Thymus (tissue), 14 donors: ENCODE results near the gene RAPGEF3. TPM values are rescaled to one million over a fixed set of nuclear protein-coding genes. Genes with fewer than 3 reads are reported as not detected.

Source experiments
- DNase-seq, 9 donors: peaks; one replicate each; pipeline ENCODE4 v3.0.0-alpha.2; 2013; ENCODE audit warnings: low spot score in 9 of 9, low read depth in 6 of 9, missing footprints in 1 of 9
- H3K27ac ChIP-seq, 2 donors: one replicate each; pipeline ENCODE4 v1.5.1; 2013; ENCODE audit warnings: control low read depth in 1 of 2, low read depth in 1 of 2, low read length in 1 of 2, mild to moderate bottlenecking in 1 of 2, moderate library complexity in 1 of 2
- H3K27me3 ChIP-seq, 2 donors: one replicate each; pipeline ENCODE4 v1.5.1; 2013; ENCODE audit warnings: low read length in 1 of 2; ENCODE audit not compliant: control insufficient read depth in 2 of 2, insufficient read depth in 1 of 2
- H3K36me3 ChIP-seq, 2 donors: one replicate each; pipeline ENCODE4 v1.5.1; 2013; ENCODE audit warnings: low read length in 1 of 2, mild to moderate bottlenecking in 1 of 2, moderate library complexity in 1 of 2; ENCODE audit not compliant: control insufficient read depth in 2 of 2, insufficient read depth in 2 of 2
- H3K4me1 ChIP-seq, 2 donors: one replicate each; pipeline ENCODE4 v1.5.1; 2013; ENCODE audit warnings: low read length in 2 of 2; ENCODE audit not compliant: control insufficient read depth in 2 of 2, insufficient read depth in 2 of 2
- H3K4me3 ChIP-seq, 2 donors: one replicate each; pipeline ENCODE4 v1.5.1; 2013; ENCODE audit warnings: low read length in 2 of 2, control low read depth in 1 of 2, mild to moderate bottlenecking in 1 of 2
- H3K9me3 ChIP-seq, 2 donors: one replicate each; pipeline ENCODE4 v1.5.1; 2013; ENCODE audit warnings: low read length in 1 of 2, mild to moderate bottlenecking in 1 of 2; ENCODE audit not compliant: control insufficient read depth in 2 of 2, insufficient read depth in 1 of 2
- WGBS: extraction: QIAGEN DNeasy Blood & Tissue Kit; methylation state at CpG from one replicate; pipeline ENCODE4 v1.1.7; 2013; 5-methylcytosine and 5-hydroxymethylcytosine counted together
- long read RNA-seq, 10 donors: transcript quantifications; one replicate each; lab custom pipeline, GENCODE V29; 2026
- polyA plus RNA-seq: library from polyadenylated mRNA; stranded (reverse); fragments of 200-250 nt; gene quantifications from one replicate; pipeline ENCODE4 v1.2.3, GENCODE V29; 2013
- total RNA-seq: library from RNA; stranded (reverse); fragments of 120-200 nt; gene quantifications from one replicate; pipeline ENCODE4 v1.2.4, GENCODE V29; 2013
- donor health status: healthy.

The RAPGEF3 gene
- total RNA-seq (1.6 TPM), polyA plus RNA-seq (20.9 TPM)
- long read RNA-seq, donor 1 = 0 reads
- long read RNA-seq, donor 2 = 0 reads
- long read RNA-seq, donor 3 = 0 reads
- long read RNA-seq, donor 4 = 0 reads
- long read RNA-seq, donor 5, partial matches to known transcripts = 0 of 1 reads
- long read RNA-seq, donor 5, other reads (novel, unspliced or antisense) = 0 of 1 reads
- long read RNA-seq, donor 6 = 0 reads
- long read RNA-seq, donor 7, partial matches to known transcripts = 8 of 8 reads
- long read RNA-seq, donor 7, other reads (novel, unspliced or antisense) = 0 of 8 reads
- long read RNA-seq, donor 8 = 0 reads
- long read RNA-seq, donor 9 = 0 reads
- long read RNA-seq, donor 10 = 0 reads

GRCh38 chr12:47758834-47759690 lies at the start of gene RAPGEF3:
Gene RAPGEF3, minus strand, starts transcription at chr12:47758880. Its CDS starts 324 bp downstream, at chr12:47758556.
- Histone ChIP-seq H3K27me3 (peaks cover 3 to 32% of the 10 kb centered on the region in 2 donors), H3K27ac (peak within 1 kb of the TSS in 1 of 2 donors; percentile 46), H3K4me1 (peaks cover 25 to 62% of the 10 kb centered on the region in 2 donors), H3K36me3 (no peaks in the 10 kb centered on the region), H3K4me3 (peak within 1 kb of the TSS; percentile 45 to 57), H3K9me3 (no peaks in the 10 kb centered on the region)
- DNase-seq = peak in 1 of 9 donors; percentile 65
- WGBS = 2% methylated on average over 57 of the region's 57 CpGs

- 1% methylated on average over 9 of the region's 9 CpGs for WGBS
- peak overlapping the region; percentile 32 to 34 for H3K4me3 ChIP-seq
- peak in 3 of 9 donors; percentile 79 to 88 (median 80) for DNase-seq
- H3K27me3 ChIP-seq = no peaks in the 10 kb centered on the region
- no peaks in the 10 kb centered on the region for H3K9me3 ChIP-seq
- peaks cover 84 to 98% of the 10 kb centered on the region in 2 donors for H3K4me1 ChIP-seq
- H3K36me3 ChIP-seq = peaks cover 41 to 77% of the 10 kb centered on the region in 2 donors
- H3K27ac ChIP-seq = peak overlapping the region; percentile 86 to 89
These were observed 49.4 kb upstream of the RAPGEF3 start for GRCh38 chr12:47808050-47808449.

- no peaks in the 10 kb centered on the region for H3K27me3 ChIP-seq
- H3K4me3 ChIP-seq = peak overlapping the region in 1 of 2 donors; percentile 32
- no peaks in the 10 kb centered on the region for H3K9me3 ChIP-seq
- H3K4me1 ChIP-seq = peaks cover 87 to 100% of the 10 kb centered on the region in 2 donors
- no peak for DNase-seq
- peaks cover 48 to 80% of the 10 kb centered on the region in 2 donors for H3K36me3 ChIP-seq
- peak overlapping the region; percentile 86 to 89 for H3K27ac ChIP-seq
- WGBS = 79% methylated on average over 5 of the region's 5 CpGs
These were observed 48.7 kb upstream of the RAPGEF3 start for GRCh38 chr12:47807338-47807737.

GRCh38 chr12:47805417-47805816 lies 46.7 kb upstream of the RAPGEF3 start:
- Histone ChIP-seq H3K4me1 (peaks cover 86 to 100% of the 10 kb centered on the region in 2 donors), H3K36me3 (peaks cover 60 to 80% of the 10 kb centered on the region in 2 donors), H3K27me3 (no peaks in the 10 kb centered on the region), H3K4me3 (no peak overlapping the region), H3K27ac (peak overlapping the region; percentile 22 to 69), H3K9me3 (no peaks in the 10 kb centered on the region)
- WGBS = 51% methylated on average over 2 of the region's 2 CpGs
- DNase-seq = no peak

GRCh38 chr12:47804171-47804570 lies 45.5 kb upstream of the RAPGEF3 start:
- 95% methylated on average over 8 of the region's 8 CpGs for WGBS
- peaks cover 89 to 100% of the 10 kb centered on the region in 2 donors for H3K4me1 ChIP-seq
- H3K4me3 ChIP-seq = no peak overlapping the region
- peak overlapping the region; percentile 4 to 37 for H3K27ac ChIP-seq
- peaks cover 71 to 87% of the 10 kb centered on the region in 2 donors for H3K36me3 ChIP-seq
- DNase-seq = no peak
- H3K9me3 ChIP-seq = no peaks in the 10 kb centered on the region
- no peaks in the 10 kb centered on the region for H3K27me3 ChIP-seq

GRCh38 chr12:47803191-47803875 lies 44.7 kb upstream of the RAPGEF3 start:
- no peak overlapping the region for H3K4me3 ChIP-seq
- no peaks in the 10 kb centered on the region for H3K9me3 ChIP-seq
- H3K27ac ChIP-seq = peak overlapping the region; percentile 68 to 72
- H3K27me3 ChIP-seq = no peaks in the 10 kb centered on the region
- 41% methylated on average over 12 of the region's 12 CpGs for WGBS
- peaks cover 78 to 92% of the 10 kb centered on the region in 2 donors for H3K36me3 ChIP-seq
- peaks cover 89 to 100% of the 10 kb centered on the region in 2 donors for H3K4me1 ChIP-seq
- DNase-seq = no peak

GRCh38 chr12:47802312-47802711 lies 43.6 kb upstream of the RAPGEF3 start:
- Histone ChIP-seq H3K36me3 (peaks cover 84 to 95% of the 10 kb centered on the region in 2 donors), H3K27ac (peak overlapping the region; percentile 47 to 68), H3K4me1 (peaks cover 85 to 100% of the 10 kb centered on the region in 2 donors), H3K4me3 (no peak overlapping the region), H3K9me3 (no peaks in the 10 kb centered on the region), H3K27me3 (no peaks in the 10 kb centered on the region)
- WGBS = 33% methylated on average over 5 of the region's 5 CpGs
- DNase-seq = peak in 1 of 9 donors; percentile 54

GRCh38 chr12:47801904-47802246 lies 43.2 kb upstream of the RAPGEF3 start:
- Histone ChIP-seq H3K27me3 (no peaks in the 10 kb centered on the region), H3K27ac (peak overlapping the region; percentile 45 to 46), H3K36me3 (peaks cover 88 to 97% of the 10 kb centered on the region in 2 donors), H3K4me3 (no peak overlapping the region), H3K4me1 (peaks cover 81 to 96% of the 10 kb centered on the region in 2 donors), H3K9me3 (no peaks in the 10 kb centered on the region)
- WGBS = 75% methylated on average over 9 of the region's 9 CpGs
- DNase-seq = no peak
